IPS DF 19.7 (cell line): Measurements from ENCODE around the gene DIPK1B.
"Not testable (repeated sequence)": the region's sequence is repeated elsewhere in the genome, so short reads cannot be mapped to it uniquely, and the experiment has no call there.

Experiments used
- DNase-seq: peaks from one replicate; pipeline ENCODE4 v3.0.0-alpha.2; 2013; ENCODE audit warnings: low read depth, low spot score

Gene DIPK1B

DNA sequence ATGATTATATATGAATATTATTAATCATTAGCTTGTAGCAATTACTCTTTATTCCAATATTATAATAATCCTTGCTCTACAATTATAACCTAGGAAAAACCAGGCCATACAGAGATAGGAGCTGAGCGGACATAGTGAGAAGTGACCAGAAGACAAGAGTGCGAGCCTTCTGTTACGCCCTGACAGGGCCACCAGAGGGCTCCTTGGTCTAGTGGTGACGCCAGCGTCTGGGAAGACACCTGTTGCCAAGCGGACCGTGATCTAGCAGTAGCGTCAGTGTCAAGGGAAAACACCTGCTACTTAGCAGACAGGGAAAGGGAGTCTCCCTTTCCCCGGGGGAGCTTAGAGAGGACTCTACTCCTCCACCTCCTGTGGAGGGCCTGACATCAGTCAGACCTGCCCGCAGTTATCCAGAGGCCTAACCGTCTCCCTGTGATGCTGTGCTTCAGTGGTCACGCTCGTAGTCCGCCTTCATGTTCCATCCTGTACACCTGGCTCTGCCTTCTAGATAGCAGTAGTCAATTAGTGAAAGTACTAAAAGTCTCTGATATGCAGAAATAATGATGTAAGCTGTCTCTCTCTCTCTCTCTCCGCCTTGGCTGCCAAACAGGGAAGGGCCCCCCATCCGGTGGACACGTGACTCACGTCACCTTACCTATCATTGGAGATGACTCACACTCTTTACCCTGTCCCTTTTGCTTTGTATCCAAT is 54.2 kb downstream of the DIPK1B start:
- not testable (repeated sequence) for DNase-seq

- DNase-seq = no peak
Measured at GRCh38 chr9:136769710-136770191, 57.4 kb downstream of the DIPK1B start.

DNA sequence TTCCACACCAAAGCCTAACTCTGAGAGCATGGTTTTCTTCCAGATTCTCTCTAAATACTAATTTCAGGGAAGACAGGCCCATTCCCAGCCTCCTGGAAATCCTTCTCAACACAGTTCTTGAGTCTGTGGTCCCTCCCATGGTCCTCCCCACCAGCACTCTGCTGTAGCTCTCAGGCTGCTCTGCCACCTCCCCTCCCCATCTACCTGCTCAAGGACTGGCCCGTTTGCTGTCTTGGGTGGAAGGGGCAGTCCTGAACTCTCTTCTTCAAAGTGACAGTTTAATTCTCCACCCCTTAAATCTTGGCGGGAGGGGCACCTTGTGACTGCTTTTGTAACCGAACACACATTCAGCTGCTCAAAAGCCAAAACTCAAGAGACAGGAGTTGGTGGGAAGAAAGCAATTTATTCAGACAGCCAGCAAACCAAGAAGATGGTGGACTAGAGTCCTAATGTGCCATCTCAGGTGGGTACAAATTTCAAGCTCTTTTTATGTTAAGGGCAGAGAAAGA is 59.6 kb downstream of the DIPK1B start:
- DNase-seq = no peak

- no peak for DNase-seq
Measured at GRCh38 chr9:136773386-136774044, 61.1 kb downstream of the DIPK1B start.
